Lower leg skin (tissue), 3 donors: ENCODE measurements around the gene ANKRD13B.

Experiments used
- POLR2A ChIP-seq, 2 donors: fragments of 450-650 bp; IDR thresholded peaks; one replicate each; pipeline ENCODE4 v1.6.1; 2016 to 2017; ENCODE audit warnings: antibody characterized with exemption in 2 of 2, mild to moderate bottlenecking in 1 of 2, moderate library complexity in 1 of 2
- TF ChIP-seq, protein P1 (sequence below), 3 donors: fragments of 450-650 bp; IDR thresholded peaks; one replicate each; pipeline ENCODE4 v1.5.1; 2016; ENCODE audit warnings: antibody characterized with exemption in 3 of 3, mild to moderate bottlenecking in 3 of 3, moderate library complexity in 2 of 3

DNA sequence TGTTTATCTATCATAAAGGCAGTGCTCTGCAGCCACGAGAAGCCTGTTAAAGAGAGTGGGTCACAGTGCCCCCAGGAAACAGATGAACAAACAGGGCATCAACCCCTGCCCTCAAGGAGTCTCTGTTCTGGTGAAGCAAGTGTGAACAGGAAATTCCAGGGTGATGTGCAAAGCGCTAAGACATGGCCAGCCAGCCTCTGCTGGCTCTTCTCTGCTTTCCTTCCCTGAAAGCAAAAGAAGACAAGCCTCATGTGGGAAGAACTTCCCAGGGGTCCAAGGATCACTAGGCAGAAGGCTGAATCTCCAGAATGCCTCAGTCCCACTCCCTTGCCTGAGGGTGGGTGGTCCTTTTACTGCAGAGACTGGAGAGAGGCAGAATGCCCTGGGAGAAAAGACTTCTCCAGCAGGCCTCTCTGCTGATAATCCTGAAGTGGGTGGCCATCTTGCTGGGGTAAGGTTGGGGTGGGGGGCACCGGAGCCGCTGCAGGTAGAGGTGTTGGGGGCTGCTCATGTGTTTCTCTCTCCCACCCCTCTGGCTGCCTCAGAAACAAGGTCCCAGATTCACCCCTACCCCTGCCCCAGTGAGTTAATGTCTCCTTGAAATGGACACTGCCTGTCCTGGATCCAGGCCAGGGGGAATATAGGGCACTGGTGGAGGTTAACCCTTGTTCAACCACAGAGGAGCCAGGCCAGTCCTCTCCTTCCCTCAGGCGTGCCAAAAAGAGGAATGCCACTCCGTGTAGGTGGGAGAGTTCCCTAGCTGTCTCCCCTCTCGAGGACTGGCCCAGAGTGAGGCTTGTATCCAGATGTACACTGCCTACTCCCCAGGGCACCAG, 2.4 kb downstream of the ANKRD13B start:
- TF ChIP-seq, protein P1, sequence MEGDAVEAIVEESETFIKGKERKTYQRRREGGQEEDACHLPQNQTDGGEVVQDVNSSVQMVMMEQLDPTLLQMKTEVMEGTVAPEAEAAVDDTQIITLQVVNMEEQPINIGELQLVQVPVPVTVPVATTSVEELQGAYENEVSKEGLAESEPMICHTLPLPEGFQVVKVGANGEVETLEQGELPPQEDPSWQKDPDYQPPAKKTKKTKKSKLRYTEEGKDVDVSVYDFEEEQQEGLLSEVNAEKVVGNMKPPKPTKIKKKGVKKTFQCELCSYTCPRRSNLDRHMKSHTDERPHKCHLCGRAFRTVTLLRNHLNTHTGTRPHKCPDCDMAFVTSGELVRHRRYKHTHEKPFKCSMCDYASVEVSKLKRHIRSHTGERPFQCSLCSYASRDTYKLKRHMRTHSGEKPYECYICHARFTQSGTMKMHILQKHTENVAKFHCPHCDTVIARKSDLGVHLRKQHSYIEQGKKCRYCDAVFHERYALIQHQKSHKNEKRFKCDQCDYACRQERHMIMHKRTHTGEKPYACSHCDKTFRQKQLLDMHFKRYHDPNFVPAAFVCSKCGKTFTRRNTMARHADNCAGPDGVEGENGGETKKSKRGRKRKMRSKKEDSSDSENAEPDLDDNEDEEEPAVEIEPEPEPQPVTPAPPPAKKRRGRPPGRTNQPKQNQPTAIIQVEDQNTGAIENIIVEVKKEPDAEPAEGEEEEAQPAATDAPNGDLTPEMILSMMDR (IDR thresholded peaks at IDR 0.05), result no peak
- TF ChIP-seq POLR2A (IDR thresholded peaks at IDR 0.05), result no peak
